HG03460 (cell line): Measurements from ENCODE around the gene TMTC3.
"Not testable (repeated sequence)": the region's sequence is repeated elsewhere in the genome, so short reads cannot be mapped to it uniquely, and the experiment has no call there.

Experiments
- ATAC-seq: cut with Tn5 transposase; IDR thresholded peaks from one replicate; pipeline ENCODE4 v1.9.1; 2021; ENCODE audit not compliant: unreplicated experiment

Gene TMTC3

DNA sequence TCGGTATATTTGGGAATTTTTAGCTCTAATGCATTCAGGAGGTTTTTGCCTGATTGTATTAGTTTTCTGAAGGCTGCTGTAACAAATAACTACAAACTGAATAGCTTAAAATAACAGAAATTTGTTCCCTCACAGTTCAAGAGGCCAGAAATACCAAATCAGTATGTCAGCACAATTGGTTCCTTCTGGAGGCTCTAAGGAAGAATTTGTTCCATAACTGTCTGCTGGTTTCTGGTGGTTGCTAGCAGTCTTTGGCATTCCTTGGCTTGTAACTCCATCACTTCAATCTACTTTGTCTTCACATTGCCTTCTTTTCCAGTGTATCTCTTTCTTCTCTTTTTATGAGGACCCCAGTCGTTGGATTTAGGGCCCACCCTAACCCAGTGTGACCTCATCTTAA, 21.3 kb downstream of the TMTC3 start:
- ATAC-seq, result no peak

DNA sequence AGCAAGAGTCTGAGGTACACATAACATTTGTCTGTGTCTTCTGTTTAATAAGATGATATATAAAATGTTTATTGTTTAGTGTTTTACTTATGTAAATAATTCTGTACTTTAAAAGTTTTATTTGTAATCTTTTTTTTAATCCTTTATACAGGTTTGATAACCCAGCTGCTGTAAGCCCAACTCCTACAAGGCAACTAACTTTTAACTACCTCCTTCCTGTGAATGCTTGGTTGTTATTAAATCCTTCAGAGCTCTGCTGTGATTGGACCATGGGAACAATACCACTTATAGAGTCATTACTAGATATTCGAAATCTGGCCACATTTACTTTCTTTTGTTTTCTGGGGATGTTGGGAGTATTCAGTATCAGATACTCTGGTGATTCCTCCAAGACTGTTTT, 24.1 kb downstream of the TMTC3 start:
- ATAC-seq, result no peak

DNA sequence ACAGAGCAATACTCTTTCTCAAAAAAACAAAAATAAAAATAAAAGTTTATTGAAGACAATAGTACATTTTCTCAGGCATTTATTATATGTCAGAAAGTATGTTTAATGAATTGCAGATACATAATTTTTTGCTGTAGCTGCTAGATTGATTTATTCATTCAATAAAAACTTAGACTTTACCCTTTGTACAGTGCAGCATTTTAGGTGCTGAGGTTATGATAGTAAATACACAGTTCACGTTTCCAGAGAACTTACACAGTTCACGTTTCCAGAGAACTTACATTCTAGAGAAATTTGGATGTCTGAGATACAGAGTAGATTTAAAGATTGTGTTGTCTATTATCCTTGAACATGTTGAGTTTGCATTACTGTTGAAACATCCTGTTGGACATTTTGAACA, 25.3 kb downstream of the TMTC3 start:
- no peak for ATAC-seq

DNA sequence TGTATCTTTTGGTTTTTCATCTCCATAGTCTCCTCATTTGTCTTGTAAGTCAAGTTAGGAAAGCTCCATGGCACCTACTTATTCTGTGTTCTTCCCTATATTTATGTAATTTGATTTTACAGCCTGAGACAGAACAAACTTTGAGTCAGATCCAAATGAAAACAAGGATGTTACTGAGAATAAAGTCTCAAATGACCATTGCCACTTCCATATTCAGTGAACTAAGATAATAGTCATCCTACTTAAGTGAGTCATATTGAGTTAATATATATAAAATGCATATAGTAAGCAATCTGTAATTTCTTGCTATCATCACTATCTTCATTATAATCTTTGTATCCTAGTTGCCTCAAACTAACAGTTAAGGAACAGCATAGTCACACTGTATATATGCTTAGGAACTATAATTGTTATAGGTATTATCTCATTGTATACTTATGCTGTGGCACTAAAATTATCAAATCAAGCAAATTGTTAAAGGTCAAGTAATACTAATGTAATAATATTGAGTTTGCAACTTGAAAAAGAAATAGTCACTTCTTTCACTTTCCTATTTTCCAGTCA, 30.8 kb downstream of the TMTC3 start:
- no peak for ATAC-seq

DNA sequence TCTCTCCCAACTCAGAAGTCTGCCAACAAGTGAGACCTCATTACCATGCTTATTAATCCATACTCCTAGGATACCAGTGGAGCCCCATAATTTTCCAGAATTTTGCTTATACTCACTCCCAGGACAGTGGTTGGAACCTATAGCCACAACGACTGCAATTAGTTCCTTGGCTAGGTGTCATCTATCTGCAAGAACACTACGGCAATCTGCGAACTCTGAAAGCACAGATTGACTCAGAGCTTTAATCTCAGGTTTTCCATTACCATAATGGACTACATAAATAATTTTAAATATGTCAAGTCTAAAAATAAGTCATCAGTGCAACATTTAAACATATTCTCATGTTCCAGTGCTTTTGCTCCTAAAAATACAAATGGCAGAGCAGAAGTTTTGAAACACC, 33.4 kb downstream of the TMTC3 start:
- ATAC-seq, result no peak

DNA sequence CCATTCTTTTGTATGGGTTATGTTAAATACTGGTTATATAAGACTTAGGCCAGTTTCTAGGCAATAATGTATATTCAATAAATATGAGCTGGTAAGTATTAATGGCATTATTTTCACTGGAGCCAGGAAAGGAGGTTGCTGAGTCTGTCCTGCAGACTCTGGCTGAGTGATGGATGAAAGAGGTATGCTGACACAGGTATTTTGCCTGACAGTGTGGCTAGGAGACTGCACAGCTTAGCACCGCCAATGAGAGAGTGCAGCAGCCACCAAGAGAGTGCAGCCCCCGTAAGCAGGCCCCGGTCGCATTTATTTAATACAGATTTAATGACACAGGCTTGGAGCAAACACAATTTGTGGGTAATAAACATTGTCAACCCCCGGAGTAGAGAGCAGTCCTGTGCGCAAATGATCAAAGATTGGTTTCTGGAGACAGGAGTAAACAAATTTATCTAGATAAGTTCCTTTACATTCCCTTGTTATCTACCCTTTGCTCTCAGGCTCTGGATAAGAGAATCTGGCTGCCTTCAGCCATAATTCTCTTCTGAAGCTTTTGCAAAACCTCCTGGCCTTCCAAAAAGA, 37.4 kb downstream of the TMTC3 start:
- ATAC-seq, result no peak

DNA sequence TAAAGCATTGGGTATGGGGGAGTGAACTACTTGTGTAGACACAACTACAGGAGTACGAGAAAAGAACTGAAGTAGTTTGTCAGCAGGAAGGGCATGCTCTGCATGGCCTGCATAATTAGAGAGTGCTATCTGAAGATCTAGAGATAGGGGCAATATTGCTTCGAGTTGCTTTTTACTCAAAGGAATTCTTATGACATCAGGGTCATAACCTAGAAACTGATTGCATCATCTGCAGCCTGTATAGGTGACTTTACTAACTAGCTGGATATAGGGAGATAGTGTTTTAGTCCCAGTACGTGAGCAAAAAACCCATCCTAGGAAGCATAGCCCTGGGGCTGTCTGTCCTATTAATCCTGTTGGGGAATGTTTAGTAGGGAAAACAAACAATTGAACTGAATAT, 39.8 kb downstream of the TMTC3 start:
- no peak for ATAC-seq

DNA sequence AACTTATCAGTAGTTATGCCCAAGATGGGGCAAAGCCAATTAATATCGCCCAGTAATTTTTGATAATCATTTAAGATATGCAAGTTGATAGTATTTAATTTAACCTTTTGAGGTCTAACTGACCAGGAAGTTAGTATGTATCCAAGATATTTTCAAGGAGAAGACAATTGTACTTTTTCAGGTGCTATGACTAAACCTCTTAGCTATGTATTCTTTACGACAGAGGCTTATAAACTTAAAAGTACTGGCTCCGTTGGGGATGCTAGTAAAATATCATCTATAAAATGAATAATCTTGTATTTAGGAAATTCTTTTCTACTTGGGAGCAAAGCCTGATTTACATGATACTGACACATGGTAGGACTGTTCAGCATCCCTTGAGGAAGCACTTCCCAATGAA, 40.3 kb downstream of the TMTC3 start:
- no peak for ATAC-seq

DNA sequence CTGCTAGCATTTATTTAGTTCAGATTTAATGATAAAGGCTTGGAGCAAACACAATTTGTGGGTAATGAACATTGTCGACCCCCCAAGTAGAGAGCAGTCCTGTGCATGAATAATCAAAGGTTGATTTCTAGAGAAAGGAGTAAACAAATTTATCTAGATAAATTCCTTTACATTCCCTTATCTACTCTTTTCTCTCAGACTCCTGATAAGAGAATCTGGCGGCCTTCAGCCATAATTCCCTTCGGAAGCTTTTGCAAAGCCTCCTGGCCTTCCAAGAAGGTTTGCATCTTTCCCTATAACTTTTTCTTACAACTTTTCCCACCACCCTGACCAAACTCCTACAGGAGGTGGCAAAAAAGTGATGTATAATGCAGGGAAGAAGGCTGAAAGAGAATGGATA, 42.1 kb downstream of the TMTC3 start:
- ATAC-seq, result no peak

DNA sequence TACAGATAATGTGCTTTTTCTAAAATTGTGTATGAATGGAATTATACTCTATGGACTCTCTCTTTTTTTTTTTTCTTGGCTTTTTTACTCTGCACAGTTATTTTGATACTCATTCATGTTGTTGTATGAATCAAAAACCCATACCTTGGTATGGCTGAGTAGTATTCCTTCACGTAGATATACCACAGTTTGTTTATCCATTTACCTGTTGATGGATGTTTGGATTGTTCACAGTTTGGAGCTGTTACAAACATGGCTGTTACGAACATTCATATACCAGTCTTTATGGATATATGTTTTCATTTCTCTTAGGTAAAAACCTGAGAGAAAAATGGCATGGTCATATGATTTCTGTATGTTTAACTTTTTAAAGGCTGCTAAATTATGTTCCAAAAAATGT, 43.2 kb downstream of the TMTC3 start:
- ATAC-seq, result no peak

DNA sequence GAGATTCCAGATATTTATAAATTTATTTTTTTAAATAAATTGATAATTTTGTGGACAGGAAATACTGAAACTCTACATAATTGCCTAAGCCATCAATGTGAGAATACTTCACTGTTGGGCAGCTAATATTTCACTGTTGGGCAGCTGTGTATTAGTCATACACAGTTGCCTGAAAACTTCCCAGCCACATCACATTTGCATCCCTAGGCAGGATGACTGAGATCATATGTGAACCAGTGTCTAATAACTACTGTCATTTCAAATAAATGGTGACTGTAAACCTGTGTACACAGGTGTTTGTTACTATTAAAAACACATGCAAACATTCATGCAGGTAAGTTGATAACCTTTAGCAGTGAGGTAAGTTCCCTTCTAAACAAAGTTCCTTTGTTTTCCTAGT, 43.9 kb downstream of the TMTC3 start:
- peak; percentile 97 for ATAC-seq

DNA sequence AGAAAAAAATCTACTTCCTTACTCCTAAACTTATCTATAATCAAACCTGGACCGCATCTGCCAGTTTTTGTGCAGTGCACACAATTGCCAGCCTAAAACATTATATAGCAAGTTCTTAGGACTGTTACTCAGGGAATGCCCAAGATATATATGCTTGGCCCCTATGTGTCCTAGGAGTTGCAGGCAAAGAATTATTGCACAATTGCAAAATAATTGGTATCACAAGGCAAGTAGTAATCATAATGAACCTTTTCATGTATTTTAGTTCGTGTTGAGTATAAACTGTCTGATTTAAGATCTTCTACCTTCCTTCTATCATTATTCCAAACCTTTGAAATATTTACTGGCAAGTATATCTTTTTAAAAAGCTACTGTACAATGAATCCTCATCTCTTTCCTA, 45.5 kb downstream of the TMTC3 start:
- no peak for ATAC-seq

DNA sequence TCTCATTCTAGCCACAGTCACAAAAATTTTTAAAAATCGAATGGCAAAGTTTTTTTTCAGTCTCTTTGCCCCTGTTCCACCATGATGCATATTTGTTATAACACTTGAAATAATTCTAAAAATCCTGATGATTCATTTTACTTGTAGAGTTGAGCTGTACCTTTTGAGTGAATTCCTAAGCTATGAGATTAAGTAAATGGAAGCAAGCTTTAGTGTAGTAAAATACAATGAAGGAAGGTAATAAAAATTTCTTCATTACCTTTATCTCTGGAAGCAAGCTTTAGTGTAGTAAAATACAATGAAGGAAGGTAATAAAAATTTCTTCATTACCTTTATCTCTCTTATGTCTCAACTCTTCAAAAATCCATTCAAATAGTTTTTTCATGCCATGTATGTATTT, 46.1 kb downstream of the TMTC3 start:
- no peak for ATAC-seq

DNA sequence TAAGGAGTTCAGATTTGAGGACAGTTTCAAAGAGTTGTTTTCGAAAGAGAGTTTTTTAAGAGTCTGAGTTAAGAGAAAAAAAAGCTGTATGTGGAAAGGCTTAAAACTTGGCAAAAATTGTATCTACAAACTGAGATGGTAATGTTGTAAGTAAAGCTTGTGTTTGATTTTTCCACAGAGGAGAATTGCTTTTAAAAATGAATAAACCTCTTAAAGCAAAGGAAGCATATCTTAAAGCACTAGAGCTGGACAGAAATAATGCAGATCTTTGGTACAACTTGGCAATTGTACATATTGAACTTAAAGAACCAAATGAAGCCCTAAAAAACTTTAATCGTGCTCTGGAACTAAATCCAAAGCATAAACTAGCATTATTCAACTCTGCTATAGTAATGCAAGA, 50.3 kb downstream of the TMTC3 start:
- ATAC-seq, result no peak

DNA sequence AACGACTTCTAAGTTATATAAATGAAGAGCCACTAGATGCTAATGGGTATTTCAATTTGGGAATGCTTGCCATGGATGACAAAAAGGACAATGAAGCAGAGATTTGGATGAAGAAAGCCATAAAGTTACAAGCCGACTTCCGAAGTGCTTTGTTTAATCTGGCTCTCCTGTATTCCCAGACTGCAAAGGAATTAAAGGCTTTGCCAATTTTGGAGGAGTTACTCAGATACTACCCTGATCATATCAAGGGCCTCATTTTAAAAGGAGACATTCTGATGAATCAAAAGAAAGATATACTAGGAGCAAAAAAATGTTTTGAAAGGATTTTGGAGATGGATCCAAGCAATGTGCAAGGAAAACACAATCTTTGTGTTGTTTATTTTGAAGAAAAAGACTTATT, 52.8 kb downstream of the TMTC3 start:
- no peak for ATAC-seq

DNA sequence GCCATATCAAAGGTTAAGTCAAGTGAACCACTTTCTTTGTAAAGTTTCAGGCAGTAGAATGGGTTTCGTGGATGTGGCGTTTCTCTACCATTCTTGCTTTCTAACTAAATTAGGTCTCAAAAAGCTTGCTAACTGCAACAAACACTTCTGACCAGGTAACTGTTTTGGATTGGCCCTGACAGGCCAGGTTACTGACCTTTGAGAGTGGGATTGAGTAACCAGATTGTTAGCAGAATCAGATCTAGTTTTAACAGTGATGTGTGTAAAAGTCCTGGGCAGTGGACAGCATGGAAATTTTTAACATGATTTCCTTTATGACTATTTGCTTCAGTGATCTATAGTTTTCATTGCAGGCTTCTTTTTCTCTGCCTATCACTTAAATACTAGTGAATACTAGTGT, 57.9 kb downstream of the TMTC3 start:
- ATAC-seq, result no peak

DNA sequence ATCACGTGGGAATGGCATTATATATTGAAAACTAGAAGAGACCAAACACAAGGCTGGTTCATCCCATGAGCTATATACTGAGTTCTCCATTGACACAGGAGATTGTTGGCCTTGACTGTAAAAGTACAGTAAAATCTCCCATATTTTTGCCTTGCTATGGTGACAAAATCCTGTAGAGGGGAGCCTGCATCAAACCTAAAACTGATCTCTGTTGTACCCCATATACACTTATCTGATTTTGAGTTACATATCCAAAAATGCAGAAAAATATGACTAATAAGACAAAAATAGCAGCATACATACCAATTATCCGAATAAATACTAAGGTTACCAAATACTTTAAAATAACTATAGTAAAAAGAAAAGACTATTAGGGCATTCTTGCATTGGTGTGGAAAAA, 60.4 kb downstream of the TMTC3 start:
- ATAC-seq, result no peak

DNA sequence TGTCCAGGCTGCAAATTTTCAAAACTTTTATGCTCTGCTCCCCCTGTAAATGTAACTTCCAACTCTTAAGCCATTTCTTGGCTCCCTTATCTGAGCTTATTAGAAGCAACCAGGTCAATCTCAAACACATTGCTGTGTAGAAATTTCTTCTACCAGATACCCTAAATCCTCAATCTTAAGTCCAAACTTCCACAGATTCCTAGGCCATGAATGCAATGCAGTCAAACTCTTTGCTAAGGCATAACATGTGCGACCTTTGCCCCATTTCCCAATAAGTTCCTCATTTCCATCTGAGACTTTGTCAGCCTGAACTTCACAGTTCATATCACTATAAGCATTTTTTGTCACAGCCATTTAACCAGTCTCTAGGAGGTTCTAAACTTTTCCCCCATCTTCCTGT, 64.5 kb downstream of the TMTC3 start:
- ATAC-seq, result no peak

DNA sequence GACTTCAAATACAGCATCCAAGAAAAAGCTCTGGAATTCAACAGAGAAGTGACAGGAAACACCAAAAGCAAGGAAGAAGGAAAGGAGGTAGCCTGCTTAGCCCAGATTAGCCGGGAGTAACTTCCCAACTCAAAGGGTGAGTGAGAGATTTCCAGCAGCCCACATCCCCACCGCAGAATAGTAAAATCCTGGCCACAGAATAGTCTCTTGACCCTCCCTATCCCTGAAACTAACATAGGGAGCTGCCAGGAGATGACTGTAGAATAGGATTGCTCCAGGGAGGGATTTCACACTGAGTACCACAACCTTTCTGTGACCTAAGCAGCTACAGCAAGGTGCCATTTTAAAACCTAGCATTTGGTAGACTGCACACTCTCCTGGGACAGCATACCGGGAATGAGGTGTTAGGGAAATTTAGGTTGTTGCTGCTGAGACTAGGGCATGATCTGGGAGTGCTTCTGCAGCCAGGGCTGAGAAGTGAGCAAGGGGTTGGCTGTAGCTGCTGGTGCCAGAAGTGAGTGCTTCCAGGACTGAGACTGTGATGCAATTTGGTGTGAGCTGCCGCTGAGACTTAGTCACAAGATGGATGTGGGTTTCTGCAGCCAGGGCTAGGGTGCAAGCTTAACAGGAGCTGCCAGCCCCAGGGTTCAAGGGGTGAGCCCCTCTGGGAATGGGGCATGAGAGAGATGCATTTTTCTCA, 66.0 kb downstream of the TMTC3 start:
- no peak for ATAC-seq

DNA sequence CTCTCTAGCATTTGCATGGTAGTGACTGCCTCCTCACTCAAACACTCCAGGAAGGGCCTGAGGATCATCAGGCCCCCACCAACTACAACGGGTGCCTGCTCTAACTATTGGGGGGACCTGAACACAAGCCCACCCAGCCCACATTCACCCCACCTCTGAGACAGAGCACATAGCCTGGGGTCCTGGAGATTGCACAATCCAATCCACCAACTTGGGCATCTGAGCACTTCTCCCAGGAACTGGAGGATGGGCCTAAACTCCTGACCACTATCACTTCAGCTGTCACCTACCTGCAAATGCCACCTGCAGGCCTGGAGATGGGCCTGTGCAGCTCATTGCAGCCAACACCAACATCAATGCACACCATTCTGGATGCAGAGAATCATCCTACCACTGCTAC, 66.6 kb downstream of the TMTC3 start:
- no peak for ATAC-seq

DNA sequence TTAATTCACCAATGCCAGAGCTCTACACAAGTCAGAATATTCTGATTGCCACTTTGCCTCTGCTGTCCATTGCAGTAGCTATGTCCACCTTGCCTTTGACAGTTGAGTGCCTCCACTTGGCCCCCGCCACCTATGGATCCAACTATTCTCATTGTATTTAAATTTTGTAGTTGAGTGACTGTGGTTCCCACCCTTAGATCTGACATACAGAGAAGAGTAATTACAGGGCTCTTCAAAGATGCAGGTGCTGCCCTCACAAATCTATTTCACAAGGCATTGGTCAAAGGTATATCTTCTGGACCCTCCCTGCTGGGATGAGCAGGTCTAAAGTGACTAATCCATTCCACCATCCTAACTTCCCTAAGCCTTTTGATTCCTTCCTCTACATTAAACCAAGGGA, 68.2 kb downstream of the TMTC3 start:
- not testable (repeated sequence) for ATAC-seq

DNA sequence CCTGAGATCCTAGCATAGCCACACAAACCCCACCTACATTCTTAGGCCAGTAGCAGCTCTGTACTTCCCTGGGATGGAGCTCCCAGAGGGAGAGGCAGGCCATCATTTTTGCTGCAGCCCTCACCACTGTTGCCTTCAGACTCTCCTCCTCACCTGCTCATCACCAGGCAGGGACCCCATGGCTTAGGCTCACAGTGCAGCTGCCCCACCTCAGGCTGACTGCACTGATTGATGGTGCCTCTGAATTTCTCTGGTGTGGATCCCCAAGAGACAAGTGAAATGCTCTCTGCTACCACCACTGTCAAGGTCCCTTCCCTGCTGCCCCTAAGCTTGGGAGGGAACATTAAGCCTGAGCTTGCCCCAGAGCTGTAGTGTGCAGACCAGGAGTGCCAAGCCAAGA, 76.2 kb downstream of the TMTC3 start:
- ATAC-seq, result no peak

DNA sequence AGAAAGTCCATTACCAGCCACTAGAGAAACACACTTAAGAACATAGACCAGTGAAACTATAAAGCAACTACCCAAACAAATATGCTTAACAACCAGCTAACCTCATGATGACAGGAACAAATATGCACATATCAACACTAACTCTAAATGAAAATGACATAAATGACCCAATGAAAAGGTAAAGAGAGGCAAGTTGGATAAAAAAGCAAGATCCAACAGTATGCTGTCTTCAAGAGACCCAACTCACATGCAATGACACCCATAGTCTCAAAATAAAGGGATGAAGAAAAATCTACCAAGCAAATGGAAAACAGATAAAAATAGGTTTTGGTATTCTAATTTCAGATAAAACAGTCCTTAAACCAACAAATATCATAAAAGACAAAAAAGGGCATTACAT, 77.8 kb downstream of the TMTC3 start:
- no peak for ATAC-seq
